ENCODE measurements around the gene ABHD12B. TPM values are rescaled to one million over a fixed set of nuclear protein-coding genes. Genes with fewer than 3 reads are reported as not detected.
A peak's percentile ranks its signal among the peaks of the same experiment; 100 is the strongest.

Gene ABHD12B
- total and polyA plus RNA-seq, 2 donors (not counting 1 experiment from before 2014, with no cell fraction given), result under 0.01 TPM; not detected in 1

DNA sequence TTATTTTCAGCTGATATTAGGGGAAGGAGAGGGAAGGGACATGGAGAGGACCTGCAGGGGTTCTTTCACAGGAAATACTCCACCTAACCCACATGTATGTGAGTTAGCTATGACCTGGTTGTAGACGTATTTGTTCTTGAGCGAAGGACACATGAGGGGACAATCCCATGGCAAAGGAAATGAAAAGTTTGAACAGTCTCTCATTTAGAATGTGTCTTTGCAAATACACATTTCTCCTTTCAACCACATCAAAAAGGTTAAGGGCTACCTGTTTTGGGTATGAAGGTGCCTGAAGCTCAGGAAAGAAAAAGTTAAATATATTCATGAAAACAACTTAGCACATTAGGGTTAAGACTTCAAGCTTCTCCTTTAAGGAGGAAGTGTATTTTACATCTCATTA lies 65.0 kb downstream of the ABHD12B start:
- no peaks in the 10 kb centered on the region for H3K79me2 ChIP-seq (ENCODE audit: control insufficient read depth, insufficient read depth, low read length)
- H4K20me1 ChIP-seq (ENCODE audit: control insufficient read depth, extremely low read depth, insufficient read depth, low read length), result no peaks in the 10 kb centered on the region
- peaks cover 7% of the 10 kb centered on the region for H3K36me3 ChIP-seq (ENCODE audit: control insufficient read depth, insufficient read depth, low read length)
- H3K4me2 ChIP-seq (ENCODE audit: extremely low read depth, insufficient read depth, low read length), result peak overlapping the region; percentile 20
- TF ChIP-seq EZH2 (IDR thresholded peaks at IDR 0.05; ENCODE audit: low read length, missing control alignments), result no peak
- TF ChIP-seq, protein P1, sequence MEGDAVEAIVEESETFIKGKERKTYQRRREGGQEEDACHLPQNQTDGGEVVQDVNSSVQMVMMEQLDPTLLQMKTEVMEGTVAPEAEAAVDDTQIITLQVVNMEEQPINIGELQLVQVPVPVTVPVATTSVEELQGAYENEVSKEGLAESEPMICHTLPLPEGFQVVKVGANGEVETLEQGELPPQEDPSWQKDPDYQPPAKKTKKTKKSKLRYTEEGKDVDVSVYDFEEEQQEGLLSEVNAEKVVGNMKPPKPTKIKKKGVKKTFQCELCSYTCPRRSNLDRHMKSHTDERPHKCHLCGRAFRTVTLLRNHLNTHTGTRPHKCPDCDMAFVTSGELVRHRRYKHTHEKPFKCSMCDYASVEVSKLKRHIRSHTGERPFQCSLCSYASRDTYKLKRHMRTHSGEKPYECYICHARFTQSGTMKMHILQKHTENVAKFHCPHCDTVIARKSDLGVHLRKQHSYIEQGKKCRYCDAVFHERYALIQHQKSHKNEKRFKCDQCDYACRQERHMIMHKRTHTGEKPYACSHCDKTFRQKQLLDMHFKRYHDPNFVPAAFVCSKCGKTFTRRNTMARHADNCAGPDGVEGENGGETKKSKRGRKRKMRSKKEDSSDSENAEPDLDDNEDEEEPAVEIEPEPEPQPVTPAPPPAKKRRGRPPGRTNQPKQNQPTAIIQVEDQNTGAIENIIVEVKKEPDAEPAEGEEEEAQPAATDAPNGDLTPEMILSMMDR (conservative IDR thresholded peaks at IDR 0.05 in 1 of 2, IDR thresholded peaks at IDR 0.05 in 1 of 2; ENCODE audit: low read depth in 1 of 2, low read length in 2 of 2), result no peak
- no peak overlapping the region for H3K9ac ChIP-seq (ENCODE audit: insufficient read depth, low read length)
- no peak for DNase-seq (ENCODE audit: low read depth in 2 of 2)
- H3K9me3 ChIP-seq (ENCODE audit: control insufficient read depth, insufficient read depth, low read depth, low read length), result no peaks in the 10 kb centered on the region
- no peaks in the 10 kb centered on the region for H3K27me3 ChIP-seq (ENCODE audit: control insufficient read depth, insufficient read depth, low read length)
- H2AFZ ChIP-seq (ENCODE audit: low read length), result no peak overlapping the region
- peaks cover 4% of the 10 kb centered on the region for H3K4me1 ChIP-seq (ENCODE audit: control insufficient read depth, extremely low read depth, insufficient read depth, low read length)
- H3K4me3 ChIP-seq (replicated peaks in 1 of 4; ENCODE audit: control extremely low read depth in 1 of 4, insufficient read depth in 1 of 4, low read depth in 3 of 4, low read length in 4 of 4), result no peak overlapping the region
- H3K27ac ChIP-seq (ENCODE audit: insufficient read depth, low read length), result no peak overlapping the region

DNA sequence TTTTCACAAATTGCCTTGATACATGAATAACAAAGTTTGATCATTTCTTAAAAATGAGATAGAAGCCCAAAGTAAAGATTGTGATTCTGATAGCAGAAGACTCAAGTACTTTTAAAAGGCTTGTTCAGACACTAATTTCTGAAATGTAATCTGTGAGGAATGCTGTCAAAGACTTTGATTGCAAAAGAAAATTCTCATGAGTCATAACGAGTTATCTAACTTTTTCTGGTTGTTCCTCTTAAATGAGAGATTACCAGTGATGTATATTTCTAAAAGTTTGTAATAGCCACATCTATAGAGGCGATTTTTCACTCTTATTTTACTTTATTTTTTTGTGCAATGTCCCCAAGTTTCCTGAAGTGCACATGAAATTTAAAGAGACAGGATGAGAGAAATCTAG lies 65.5 kb downstream of the ABHD12B start:
- H4K20me1 ChIP-seq (ENCODE audit: control insufficient read depth, extremely low read depth, insufficient read depth, low read length), result no peaks in the 10 kb centered on the region
- no peaks in the 10 kb centered on the region for H3K27me3 ChIP-seq (ENCODE audit: control insufficient read depth, insufficient read depth, low read length)
- no peak overlapping the region for H2AFZ ChIP-seq (ENCODE audit: low read length)
- no peak overlapping the region for H3K27ac ChIP-seq (ENCODE audit: insufficient read depth, low read length)
- peak; percentile 68 to 83 for DNase-seq (ENCODE audit: low read depth in 2 of 2)
- no peak overlapping the region for H3K4me3 ChIP-seq (replicated peaks in 1 of 4; ENCODE audit: control extremely low read depth in 1 of 4, insufficient read depth in 1 of 4, low read depth in 3 of 4, low read length in 4 of 4)
- no peak for TF ChIP-seq EZH2 (IDR thresholded peaks at IDR 0.05; ENCODE audit: low read length, missing control alignments)
- TF ChIP-seq, protein P1 (conservative IDR thresholded peaks at IDR 0.05 in 1 of 2, IDR thresholded peaks at IDR 0.05 in 1 of 2; ENCODE audit: low read depth in 1 of 2, low read length in 2 of 2), result no peak
- H3K9me3 ChIP-seq (ENCODE audit: control insufficient read depth, insufficient read depth, low read depth, low read length), result no peaks in the 10 kb centered on the region
- peaks cover 4% of the 10 kb centered on the region for H3K4me1 ChIP-seq (ENCODE audit: control insufficient read depth, extremely low read depth, insufficient read depth, low read length)
- no peak overlapping the region for H3K9ac ChIP-seq (ENCODE audit: insufficient read depth, low read length)
- peaks cover 7% of the 10 kb centered on the region for H3K36me3 ChIP-seq (ENCODE audit: control insufficient read depth, insufficient read depth, low read length)
- H3K79me2 ChIP-seq (ENCODE audit: control insufficient read depth, insufficient read depth, low read length), result no peaks in the 10 kb centered on the region
- H3K4me2 ChIP-seq (ENCODE audit: extremely low read depth, insufficient read depth, low read length), result peak overlapping the region; percentile 20

DNA sequence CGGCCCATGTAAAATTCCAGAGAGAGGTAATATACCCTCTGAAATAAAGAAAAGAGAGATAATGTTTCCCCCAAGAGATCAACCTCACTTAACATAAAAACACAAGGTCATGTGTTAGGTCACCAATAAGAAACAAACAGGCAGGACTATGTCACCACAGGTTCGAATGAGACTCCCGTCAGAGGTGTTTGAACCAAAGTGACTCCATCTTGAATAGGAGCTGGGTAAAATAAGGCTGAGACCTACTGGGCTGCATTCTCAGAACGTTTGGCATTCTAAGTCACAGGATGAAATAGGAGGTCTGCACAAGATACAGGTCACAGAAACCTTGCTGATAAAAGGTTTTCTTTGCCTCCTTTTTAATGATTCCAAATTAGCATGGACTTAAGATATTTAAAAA lies 65.9 kb downstream of the ABHD12B start:
- H3K9me3 ChIP-seq (ENCODE audit: control insufficient read depth, insufficient read depth, low read depth, low read length), result no peaks in the 10 kb centered on the region
- no peaks in the 10 kb centered on the region for H3K79me2 ChIP-seq (ENCODE audit: control insufficient read depth, insufficient read depth, low read length)
- H3K36me3 ChIP-seq (ENCODE audit: control insufficient read depth, insufficient read depth, low read length), result peaks cover 7% of the 10 kb centered on the region
- no peak overlapping the region for H3K4me3 ChIP-seq (replicated peaks in 1 of 4; ENCODE audit: control extremely low read depth in 1 of 4, insufficient read depth in 1 of 4, low read depth in 3 of 4, low read length in 4 of 4)
- H3K27me3 ChIP-seq (ENCODE audit: control insufficient read depth, insufficient read depth, low read length), result no peaks in the 10 kb centered on the region
- TF ChIP-seq, protein P1 (conservative IDR thresholded peaks at IDR 0.05 in 1 of 2, IDR thresholded peaks at IDR 0.05 in 1 of 2; ENCODE audit: low read depth in 1 of 2, low read length in 2 of 2), result no peak
- TF ChIP-seq EZH2 (IDR thresholded peaks at IDR 0.05; ENCODE audit: low read length, missing control alignments), result no peak
- no peak overlapping the region for H3K9ac ChIP-seq (ENCODE audit: insufficient read depth, low read length)
- H3K4me1 ChIP-seq (ENCODE audit: control insufficient read depth, extremely low read depth, insufficient read depth, low read length), result peaks cover 4% of the 10 kb centered on the region
- DNase-seq (ENCODE audit: low read depth in 2 of 2), result no peak
- no peak overlapping the region for H3K27ac ChIP-seq (ENCODE audit: insufficient read depth, low read length)
- no peak overlapping the region for H3K4me2 ChIP-seq (ENCODE audit: extremely low read depth, insufficient read depth, low read length)
- no peaks in the 10 kb centered on the region for H4K20me1 ChIP-seq (ENCODE audit: control insufficient read depth, extremely low read depth, insufficient read depth, low read length)
- no peak overlapping the region for H2AFZ ChIP-seq (ENCODE audit: low read length)

All from fibroblast of lung (primary cell).